GM19467 (cell line): Measurements from ENCODE around the gene PLEKHG1.

Source experiments
- ATAC-seq: cut with Tn5 transposase; IDR thresholded peaks from one replicate; pipeline ENCODE4 v1.9.1; 2021; ENCODE audit warnings: mild to moderate bottlenecking, moderate library complexity; ENCODE audit not compliant: unreplicated experiment

The PLEKHG1 gene

DNA sequence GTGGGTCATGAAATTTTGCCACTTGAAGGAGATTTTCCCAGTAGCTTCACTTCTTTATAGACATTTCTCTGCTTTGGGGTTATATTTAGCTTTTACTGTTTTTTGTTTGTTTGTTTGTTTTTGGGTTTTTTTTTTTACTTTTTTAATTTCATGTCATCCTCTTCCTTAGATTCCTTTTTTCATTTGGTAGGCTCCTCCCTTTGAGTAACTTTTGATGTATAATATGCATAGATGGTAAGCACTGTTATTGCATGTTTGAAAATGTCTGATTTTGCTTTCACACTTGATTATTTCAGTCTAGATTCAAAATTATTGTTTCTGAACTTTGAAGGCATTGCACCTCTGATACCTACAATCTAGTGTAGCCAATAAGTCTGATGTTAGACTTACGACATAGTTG, 37.6 kb downstream of the PLEKHG1 start:
- no peak for ATAC-seq

DNA sequence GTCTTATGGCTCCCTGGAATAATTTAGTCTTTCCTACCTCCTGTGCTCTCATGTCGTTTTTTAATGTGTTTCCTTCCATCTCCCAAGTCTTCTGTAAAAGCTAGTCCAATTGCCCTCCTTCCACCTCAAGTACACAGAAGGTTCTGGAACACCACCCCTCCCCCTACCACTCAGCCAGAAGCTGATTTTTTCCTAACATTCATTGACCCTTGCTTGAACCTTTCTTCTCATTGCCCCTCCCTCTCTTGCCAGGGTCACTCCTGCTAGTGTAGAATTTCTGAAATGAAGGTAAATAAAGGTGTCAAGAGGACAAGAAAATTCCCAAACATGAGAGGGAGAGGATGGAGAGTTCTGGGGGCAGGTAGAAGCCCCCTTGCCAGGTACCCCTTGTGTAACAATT, 38.6 kb downstream of the PLEKHG1 start:
- no peak for ATAC-seq

DNA sequence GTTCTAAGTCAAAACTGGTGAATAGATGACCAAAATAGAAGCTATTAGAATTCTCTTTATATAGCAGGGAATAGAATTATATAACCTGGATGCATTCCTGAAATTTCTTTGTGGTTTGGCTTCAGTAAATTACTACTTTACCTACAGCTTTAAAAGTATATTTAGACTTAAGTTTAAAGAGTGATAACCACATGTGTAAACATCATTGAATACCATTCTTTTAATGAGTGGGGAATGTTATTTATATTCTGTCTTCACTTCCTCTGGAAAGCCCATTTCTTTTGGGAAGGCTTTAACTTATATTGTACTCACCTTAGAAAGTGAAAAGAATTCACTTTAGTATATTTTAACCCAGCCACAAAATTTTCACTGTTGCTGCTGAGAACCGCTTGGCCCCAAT, 39.1 kb downstream of the PLEKHG1 start:
- ATAC-seq, result no peak

DNA sequence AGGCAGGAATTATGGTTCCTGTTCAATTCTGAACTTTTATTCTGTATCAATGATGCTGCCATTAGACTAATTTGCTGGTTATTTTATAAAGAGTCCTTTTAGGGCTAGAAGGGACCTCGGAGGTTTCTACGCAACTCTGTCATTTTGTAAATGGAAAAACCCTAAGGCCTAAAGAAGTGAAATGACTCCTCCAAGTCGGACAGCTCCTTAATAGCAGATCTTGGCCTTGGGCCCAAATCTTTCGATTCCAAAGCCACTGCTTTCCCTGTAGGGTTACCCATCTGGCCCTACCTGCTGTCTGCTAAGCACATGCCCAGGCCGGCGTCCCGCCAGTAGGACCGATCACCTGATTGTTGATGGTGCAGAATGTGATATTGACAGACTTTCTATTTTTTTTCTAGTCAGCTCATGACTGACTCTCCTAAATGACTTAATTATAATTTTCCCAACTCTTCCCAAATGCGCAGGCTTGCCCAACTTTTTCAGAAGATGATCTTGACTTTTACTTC, 40.2 kb downstream of the PLEKHG1 start:
- ATAC-seq, result no peak

DNA sequence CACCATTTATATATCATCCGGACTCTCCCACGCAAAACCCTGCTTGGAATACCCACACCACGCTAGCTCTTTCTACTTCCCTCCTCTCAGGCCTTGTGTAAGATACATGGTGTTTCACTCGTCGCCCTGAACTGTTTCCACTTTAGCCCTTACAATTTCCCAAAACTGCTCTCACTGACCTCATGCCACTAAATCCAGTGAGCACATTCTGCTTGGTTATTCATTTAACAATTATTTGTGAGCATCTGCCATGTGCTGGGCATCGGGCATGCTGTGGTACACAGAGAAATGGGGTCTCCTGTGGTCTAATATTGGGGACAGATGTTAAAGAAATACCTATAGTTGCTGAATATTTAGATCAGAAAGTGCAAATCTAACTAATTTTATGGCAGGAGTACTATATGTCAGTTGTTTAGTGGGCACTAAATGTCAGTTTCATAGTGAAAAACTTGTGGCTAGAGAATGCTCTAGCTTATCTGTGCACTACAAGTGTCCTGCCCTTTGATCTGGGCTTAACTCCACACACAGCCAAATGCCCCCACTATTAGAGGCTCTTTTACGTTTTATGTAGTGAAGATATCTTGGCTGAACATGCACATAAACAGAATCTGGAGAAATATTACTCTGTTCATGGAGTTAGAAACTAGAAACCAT, 41.0 kb downstream of the PLEKHG1 start:
- no peak for ATAC-seq

DNA sequence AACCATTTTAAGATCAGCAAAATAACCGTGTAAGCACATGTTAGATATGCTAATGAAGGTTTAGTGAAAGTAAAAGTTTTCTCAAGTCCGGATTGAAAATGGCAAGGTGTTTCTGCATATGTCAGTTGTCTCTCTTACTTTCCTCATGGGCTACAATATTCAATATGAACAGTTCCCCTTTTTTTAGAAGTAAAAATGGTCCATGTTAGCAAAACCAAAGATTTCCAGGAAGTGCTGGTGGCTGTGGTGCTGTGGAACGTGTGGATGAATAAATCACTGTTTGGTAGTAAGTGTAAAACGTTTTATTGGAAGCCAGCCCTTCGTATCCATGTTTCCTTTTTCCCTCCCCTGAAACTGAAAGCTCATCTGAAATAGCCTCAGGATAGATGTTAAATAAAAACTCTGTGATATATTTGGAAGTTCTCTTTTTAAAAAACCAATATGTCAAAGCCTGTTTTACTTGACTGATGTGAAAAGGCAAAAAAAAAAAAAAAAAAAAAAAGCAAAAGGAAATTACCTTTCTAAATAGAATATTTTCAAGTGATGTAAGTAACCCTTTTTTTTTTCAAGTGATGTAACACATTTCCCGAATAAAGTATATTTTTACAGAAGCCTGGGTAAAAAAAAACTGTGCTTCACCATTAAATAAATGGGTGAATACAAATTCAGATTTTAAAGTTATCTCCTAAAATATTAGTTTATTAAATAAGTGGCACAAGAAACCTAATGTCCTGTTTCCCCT, 41.9 kb downstream of the PLEKHG1 start:
- ATAC-seq, result peak; percentile 58

DNA sequence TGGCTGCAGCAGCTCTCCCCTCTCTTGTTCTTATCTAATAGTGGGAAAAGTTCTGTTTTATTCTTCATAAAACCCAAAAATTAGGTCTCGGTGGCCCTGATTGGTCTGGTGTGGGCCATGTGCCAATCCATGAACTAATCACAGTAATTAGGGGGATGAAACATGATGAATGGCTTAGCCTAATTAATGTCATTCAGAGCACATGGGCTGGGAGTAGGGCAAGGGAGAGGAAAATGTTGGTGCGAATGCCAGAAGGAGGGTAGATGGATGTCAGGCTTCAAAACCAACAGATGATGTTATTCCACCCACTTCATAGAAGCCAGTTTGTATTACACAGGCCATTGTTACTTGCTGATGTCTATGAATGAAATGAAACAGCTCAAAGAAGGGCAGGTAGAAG, 46.5 kb downstream of the PLEKHG1 start:
- no peak for ATAC-seq

DNA sequence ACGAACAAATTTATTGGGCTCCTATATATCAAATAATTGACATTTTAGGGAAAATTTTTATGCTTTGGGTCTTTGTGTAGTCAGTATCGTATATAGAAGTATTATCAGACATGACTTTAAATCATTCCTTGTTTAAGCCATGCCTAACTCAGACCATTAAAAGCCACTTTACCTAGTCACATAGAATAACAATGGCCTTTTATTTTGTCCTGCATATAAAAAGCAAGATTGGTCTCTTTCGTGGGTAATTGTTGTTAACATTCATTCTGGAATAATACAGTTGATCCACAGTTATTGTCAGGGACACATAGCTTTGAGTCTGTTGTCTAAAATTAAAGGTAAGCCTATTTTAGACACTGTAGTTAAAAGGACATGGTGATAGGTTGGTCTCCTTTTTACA, 47.4 kb downstream of the PLEKHG1 start:
- no peak for ATAC-seq
